ENCODE results near the gene PCDH9.

- TF ChIP-seq CTCF (IDR thresholded peaks at IDR 0.05) (no peak), POLR2AphosphoS5 (IDR thresholded peaks at IDR 0.05; ENCODE audit: low read depth, low read length) (no peak)
Measured at GRCh38 chr13:67069117-67069767, 160.9 kb downstream of the PCDH9 start.
